Measurements from ENCODE around the gene EPHA5.

The EPHA5 gene

DNA sequence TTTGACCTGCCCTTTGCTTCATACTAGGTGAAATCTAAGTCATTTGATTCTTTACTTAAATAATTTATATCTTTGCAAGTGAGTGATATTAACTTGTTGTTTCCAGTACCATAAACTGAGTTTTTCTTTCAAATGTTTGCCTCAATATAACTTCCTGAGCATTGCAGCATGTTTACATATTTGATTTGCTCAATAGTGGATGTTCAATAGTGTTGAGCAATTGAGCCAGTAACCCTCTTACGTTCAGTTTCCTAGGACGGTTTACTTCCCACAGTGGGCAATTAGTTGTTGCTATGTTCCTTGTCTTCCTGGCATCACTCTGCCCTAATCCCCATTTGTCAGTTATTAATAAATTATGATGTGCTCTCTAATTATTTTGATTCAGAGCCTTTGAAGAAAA lies 278.5 kb downstream of the EPHA5 start:
- TF ChIP-seq CTCF (IDR thresholded peaks at IDR 0.05; ENCODE audit: extremely low read depth, missing control alignments), result no peak

GRCh38 chr4:65391382-65391781 lies 278.9 kb downstream of the EPHA5 start:
- no peak for TF ChIP-seq CTCF (IDR thresholded peaks at IDR 0.05; ENCODE audit: extremely low read depth, missing control alignments)
- no peak for DNase-seq (ENCODE audit: low spot score)

More for the DNA sequence above, 278.5 kb downstream of the EPHA5 start:
- no peak for DNase-seq (ENCODE audit: low spot score)

GRCh38 chr4:65386927-65387326 lies 283.4 kb downstream of the EPHA5 start:
- TF ChIP-seq CTCF (IDR thresholded peaks at IDR 0.05; ENCODE audit: extremely low read depth, missing control alignments), result no peak
- DNase-seq (ENCODE audit: low spot score), result no peak

GRCh38 chr4:65383589-65384305 lies 286.5 kb downstream of the EPHA5 start:
- TF ChIP-seq CTCF (IDR thresholded peaks at IDR 0.05; ENCODE audit: extremely low read depth, missing control alignments), result no peak
- DNase-seq (ENCODE audit: low spot score), result no peak

- no peak for DNase-seq (ENCODE audit: low spot score)
- no peak for TF ChIP-seq CTCF (IDR thresholded peaks at IDR 0.05; ENCODE audit: extremely low read depth, missing control alignments)
Observed at GRCh38 chr4:65381648-65382047, 288.6 kb downstream of the EPHA5 start.

- DNase-seq (ENCODE audit: low spot score), result no peak
- no peak for TF ChIP-seq CTCF (IDR thresholded peaks at IDR 0.05; ENCODE audit: extremely low read depth, missing control alignments)
Observed at GRCh38 chr4:65370709-65371108, 299.6 kb downstream of the EPHA5 start.

DNA sequence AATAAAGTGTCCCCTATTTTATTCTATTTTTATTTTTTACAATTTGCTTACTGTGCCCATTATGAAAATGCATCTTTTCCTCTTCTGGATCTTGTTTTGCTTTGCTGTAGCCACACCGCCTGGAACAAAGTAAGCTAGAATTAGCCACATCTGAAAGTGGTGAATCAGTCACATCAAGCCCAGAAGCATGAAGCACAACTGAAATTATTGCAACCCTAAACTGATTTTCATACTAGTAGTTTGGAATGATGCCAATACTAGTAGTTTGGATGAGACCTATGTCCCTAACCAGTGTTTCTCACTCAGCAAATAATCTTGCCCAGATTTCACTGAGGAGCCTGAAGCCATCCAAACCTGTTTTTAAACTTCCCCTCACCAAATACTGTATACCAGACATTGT lies 303.0 kb downstream of the EPHA5 start:
- DNase-seq (ENCODE audit: low spot score), result no peak
- TF ChIP-seq CTCF (IDR thresholded peaks at IDR 0.05; ENCODE audit: extremely low read depth, missing control alignments), result no peak
